Endothelial cell of umbilical vein (primary cell): ENCODE measurements around the gene KRT77. TPM values are rescaled to one million over a fixed set of nuclear protein-coding genes. Genes with fewer than 3 reads are reported as not detected.

Source experiments
- BruUV-seq: library from RNA; stranded (reverse); fragments of 400-500 nt; replicated peaks from 2 replicates; lab custom pipeline; 2021; lab: Mats Ljungman, UMichigan
- CTCF ChIA-PET: fragments of 300-600, 350-600 bp; sonication (Branson Sonifier 250); formaldehyde crosslinking; loops from one replicate; lab custom pipeline; 2021; ENCODE audit warnings: antibody characterized with exemption, inconsistent platforms; lab: Charles Lee
- POLR2A ChIA-PET: fragments of 300-600, 350-600 bp; sonication (Branson Sonifier 250); formaldehyde crosslinking; loops from one replicate; lab custom pipeline; 2021; ENCODE audit warnings: antibody characterized with exemption, inconsistent platforms; lab: Charles Lee
- DNase-seq: peaks from one replicate; pipeline ENCODE4 v3.0.0-alpha.2; 2011; ENCODE audit warnings: low read depth, low spot score
- FAIRE-seq: peaks from 2 replicates; lab custom pipeline; 2011; peaks lifted over from hg19 to GRCh38; lab: Jason Lieb, UNC
- H2AFZ ChIP-seq: 2 replicates; pipeline ENCODE4 v1.6.0; 2012; ENCODE audit warnings: low read depth, low read length, control low read depth, inconsistent platforms
- H3K27ac ChIP-seq: 2 replicates; pipeline ENCODE4 v1.5.1; 2011; ENCODE audit warnings: low read depth, mild to moderate bottlenecking, control low read depth, low read length, moderate library complexity; ENCODE audit not compliant: insufficient read depth
- H3K27me3 ChIP-seq, 2 experiments: 2 replicates each; pipeline versions ENCODE4 v1.6.0 to v1.6.1; 2011; ENCODE audit warnings: low read length in 2 of 2, mixed read lengths in 1 of 2; ENCODE audit not compliant: control insufficient read depth in 2 of 2, insufficient read depth in 2 of 2
- H3K36me3 ChIP-seq, 2 experiments: 2 replicates in 1 of 2; 3 replicates in 1 of 2; pipeline ENCODE4 v1.5.1; 2011; ENCODE audit warnings: low read length in 2 of 2, mild to moderate bottlenecking in 1 of 2, moderate library complexity in 1 of 2; ENCODE audit not compliant: control insufficient read depth in 2 of 2, insufficient read depth in 2 of 2; ENCODE audit errors: extremely low read depth in 1 of 2
- H3K4me1 ChIP-seq: 3 replicates; pipeline ENCODE4 v1.5.1; 2011; ENCODE audit warnings: mild to moderate bottlenecking, low read length; ENCODE audit not compliant: control insufficient read depth, insufficient read depth; ENCODE audit errors: extremely low read depth
- H3K4me2 ChIP-seq: 2 replicates; pipeline ENCODE4 v1.6.1; 2011; ENCODE audit warnings: low read length, control low read depth, mixed read lengths; ENCODE audit not compliant: insufficient read depth
- H3K4me3 ChIP-seq, 3 experiments: fragments of 200-600 bp in 1 of 3; sonication (generic), shearing (Covaris generic) in 1 of 3; replicated peaks in 1 of 3; 2 replicates each; pipeline ENCODE4 v1.5.1; 2011 to 2016; ENCODE audit warnings: control low read depth in 3 of 3, low read length in 3 of 3, mild to moderate bottlenecking in 2 of 3, inconsistent platforms in 1 of 3, low read depth in 1 of 3, moderate library complexity in 1 of 3; ENCODE audit not compliant: insufficient read depth in 1 of 3
- H3K79me2 ChIP-seq: 2 replicates; pipeline ENCODE4 v1.6.0; 2012; ENCODE audit warnings: low read length, inconsistent platforms; ENCODE audit not compliant: control insufficient read depth, insufficient read depth
- H3K9ac ChIP-seq: replicated peaks from 2 replicates; pipeline ENCODE3; 2011; ENCODE audit warnings: low read length, control low read depth; ENCODE audit not compliant: insufficient read depth; ENCODE audit errors: extremely low read depth
- H3K9me1 ChIP-seq: replicated peaks from 3 replicates; pipeline ENCODE4 v1.6.0; 2011; ENCODE audit warnings: mild to moderate bottlenecking, low read length; ENCODE audit not compliant: control insufficient read depth, insufficient read depth; ENCODE audit errors: extremely low read depth
- H3K9me3 ChIP-seq: replicated peaks from 2 replicates; pipeline ENCODE4 v1.5.1; 2012; ENCODE audit warnings: low read length, inconsistent platforms; ENCODE audit not compliant: control insufficient read depth, insufficient read depth
- H4K20me1 ChIP-seq: replicated peaks from 2 replicates; pipeline ENCODE3; 2011; ENCODE audit warnings: mild to moderate bottlenecking, low read length; ENCODE audit not compliant: control insufficient read depth, insufficient read depth; ENCODE audit errors: extremely low read depth
- CTCF ChIP-seq, 2 donors: IDR thresholded peaks; 1 replicate in 1 of 2; 2 replicates in 1 of 2; pipeline ENCODE4 v1.5.1; 2011; ENCODE audit warnings: low read length in 2 of 2, mild to moderate bottlenecking in 2 of 2, moderate library complexity in 2 of 2, control low read depth in 1 of 2, inconsistent platforms in 1 of 2, low read depth in 1 of 2; ENCODE audit not compliant: insufficient read depth in 1 of 2; ENCODE audit errors: extremely low read depth in 1 of 2
- EZH2 ChIP-seq: IDR thresholded peaks from 2 replicates; pipeline ENCODE4 v1.6.1; 2012; ENCODE audit warnings: borderline replicate concordance, low read depth, mild to moderate bottlenecking, moderate library complexity, low read length, inconsistent platforms; ENCODE audit not compliant: severe bottlenecking
- FOS ChIP-seq: IDR thresholded peaks from 2 replicates; pipeline ENCODE4 v1.6.1; 2011; ENCODE audit warnings: mild to moderate bottlenecking, low read length, moderate library complexity, borderline replicate concordance; ENCODE audit not compliant: insufficient read depth
- GATA2 ChIP-seq: IDR thresholded peaks from 2 replicates; pipeline ENCODE4 v1.7.0; 2011; ENCODE audit warnings: low read depth, mild to moderate bottlenecking, moderate library complexity, mixed read lengths, low read length; ENCODE audit not compliant: insufficient read length, insufficient read depth
- JUN ChIP-seq: IDR thresholded peaks from 2 replicates; pipeline ENCODE4 v1.6.1; 2011; ENCODE audit warnings: borderline replicate concordance, low read depth; ENCODE audit not compliant: insufficient read length, insufficient read depth
- MAX ChIP-seq: IDR thresholded peaks from 2 replicates; pipeline ENCODE4 v1.6.1; 2011; ENCODE audit not compliant: insufficient read depth, insufficient read length
- MYC ChIP-seq: IDR thresholded peaks from one replicate; pipeline ENCODE4 v1.6.1; 2011; ENCODE audit warnings: mild to moderate bottlenecking, low read depth, low read length
- POLR2A ChIP-seq: IDR thresholded peaks from 2 replicates; pipeline ENCODE4 v1.6.1; 2012; ENCODE audit warnings: low read depth, mild to moderate bottlenecking, control low read depth, low read length
- POLR2AphosphoS5 ChIP-seq: IDR thresholded peaks from 2 replicates; pipeline ENCODE4 v1.6.1; 2012; ENCODE audit warnings: low read depth, mild to moderate bottlenecking, control low read depth, low read length, moderate library complexity; ENCODE audit not compliant: insufficient read depth
- dilution Hi-C: fragments of 300-500 bp; cut with MboI; formaldehyde crosslinking; loops from one replicate; pipeline ENCODE4 v1.15.0; 2019; ENCODE audit warnings: low sequenced_read_pairs; ENCODE audit not compliant: extremely low pct_ligation_motif_present
- intact Hi-C: fragments of 100-400 bp; cut with micrococcal nuclease; formaldehyde crosslinking; loops from one replicate; pipeline ENCODE4 v1.10.0; 2022
- polyA plus RNA-seq, 4 experiments: library from polyadenylated mRNA; depleted of rRNA in 3 of 4; stranded (reverse) in 3 of 4; unstranded in 1 of 4; fragments of >200 nt; gene quantifications; 2 replicates each; pipeline versions ENCODE4 v1.2.1 to v1.2.3, GENCODE V29; 2011 to 2012; ENCODE audit warnings: missing spikeins in 1 of 4
- total RNA-seq: library from RNA; stranded (reverse); gene quantifications from 2 replicates; pipeline ENCODE4 v1.2.3, GENCODE V29; 2021

The KRT77 gene
- total and polyA plus RNA-seq, 2 donors (not counting 3 experiments of a cell fraction or from before 2014, with no cell fraction given), result not detected

- no peak for FAIRE-seq
- CTCF ChIA-PET, result no interaction called here
These were observed 61.9 kb downstream of the KRT77 start for GRCh38 chr12:52641468-52641867.

More at GRCh38 chr12:52641468-52641867, 61.9 kb downstream of the KRT77 start:
- POLR2A ChIA-PET, result no interaction called here
- intact Hi-C loops (no loop called here), dilution Hi-C loops (no loop called here)
- no peak overlapping the region for H3K9ac ChIP-seq
- no TSS peak for BruUV-seq
- no peaks in the 10 kb centered on the region for H3K36me3 ChIP-seq
- TF ChIP-seq MYC, result no peak
- TF ChIP-seq POLR2A, result no peak
- no peak for TF ChIP-seq JUN
- TF ChIP-seq CTCF (IDR thresholded peaks at IDR 0.05; ENCODE audit: extremely low read depth in 1 of 2, insufficient read depth in 1 of 2, low read depth in 1 of 2, low read length in 2 of 2), result no peak
- TF ChIP-seq GATA2, result no peak
- no peak for TF ChIP-seq MAX
- no peak for TF ChIP-seq POLR2AphosphoS5
- TF ChIP-seq FOS, result no peak
- TF ChIP-seq EZH2, result no peak
- H2AFZ ChIP-seq, result no peak overlapping the region
- H3K9me3 ChIP-seq, result no peaks in the 10 kb centered on the region
- H3K27me3 ChIP-seq, result peaks cover 9 to 23% of the 10 kb centered on the region in 2 experiments
- no peaks in the 10 kb centered on the region for H3K79me2 ChIP-seq
- H3K4me3 ChIP-seq, result no peak overlapping the region
- H4K20me1 ChIP-seq, result no peaks in the 10 kb centered on the region
- H3K27ac ChIP-seq, result no peak overlapping the region
- H3K4me2 ChIP-seq, result no peak overlapping the region
- no peaks in the 10 kb centered on the region for H3K9me1 ChIP-seq
- no peaks in the 10 kb centered on the region for H3K4me1 ChIP-seq
- no peak for DNase-seq

Other genes starting within 250 kb of the KRT77 start
- not detected in 2 replicates for gene KRT6C, start 229.7 kb downstream of the KRT77 start, total RNA-seq
- gene KRT6C, start 229.7 kb downstream of the KRT77 start, polyA plus RNA-seq, result not detected in 2 replicates
- 0.21 and 0.64 TPM in 2 replicates for gene KRT6A, start 210.3 kb downstream of the KRT77 start, total RNA-seq
- 0.10 TPM in 1 of 2 replicates, not detected in the other for gene KRT6A, start 210.3 kb downstream of the KRT77 start, polyA plus RNA-seq
- gene KRT5, start 183.1 kb downstream of the KRT77 start, total RNA-seq, result 0.72 and 0.86 TPM in 2 replicates
- 0.21 and 0.32 TPM in 2 replicates for gene KRT5, start 183.1 kb downstream of the KRT77 start, polyA plus RNA-seq
- not detected in 2 replicates for gene KRT71, start 150.4 kb downstream of the KRT77 start, total RNA-seq
- gene KRT71, start 150.4 kb downstream of the KRT77 start, polyA plus RNA-seq, result not detected in 2 replicates
- gene KRT74, start 129.7 kb downstream of the KRT77 start, total RNA-seq, result not detected in 2 replicates
- not detected in 2 replicates for gene KRT74, start 129.7 kb downstream of the KRT77 start, polyA plus RNA-seq
- not detected in 2 replicates for gene KRT72, start 102.1 kb downstream of the KRT77 start, total RNA-seq
- not detected in 2 replicates for gene KRT72, start 102.1 kb downstream of the KRT77 start, polyA plus RNA-seq
- not detected in 2 replicates for gene KRT73, start 85.0 kb downstream of the KRT77 start, total RNA-seq
- gene KRT73, start 85.0 kb downstream of the KRT77 start, polyA plus RNA-seq, result not detected in 2 replicates
- gene KRT2, start 51.3 kb downstream of the KRT77 start, total RNA-seq, result not detected in 2 replicates
- gene KRT2, start 51.3 kb downstream of the KRT77 start, polyA plus RNA-seq, result not detected in 2 replicates
- not detected in 2 replicates for gene KRT1, start 23.1 kb downstream of the KRT77 start, total RNA-seq
- gene KRT1, start 23.1 kb downstream of the KRT77 start, polyA plus RNA-seq, result not detected in 2 replicates
- gene KRT76, start 73.8 kb upstream of the KRT77 start, total RNA-seq, result not detected in 2 replicates
- gene KRT76, start 73.8 kb upstream of the KRT77 start, polyA plus RNA-seq, result not detected in 2 replicates
- gene KRT3, start 92.6 kb upstream of the KRT77 start, total RNA-seq, result not detected in 2 replicates
- not detected in 2 replicates for gene KRT3, start 92.6 kb upstream of the KRT77 start, polyA plus RNA-seq
- not detected in 2 replicates for gene KRT4, start 110.6 kb upstream of the KRT77 start, total RNA-seq
- gene KRT4, start 110.6 kb upstream of the KRT77 start, polyA plus RNA-seq, result not detected in 2 replicates
- gene KRT79, start 130.8 kb upstream of the KRT77 start, total RNA-seq, result not detected in 2 replicates
- not detected in 2 replicates for gene KRT79, start 130.8 kb upstream of the KRT77 start, polyA plus RNA-seq
- not detected in 2 replicates for gene KRT78, start 145.5 kb upstream of the KRT77 start, total RNA-seq
- not detected in 2 replicates for gene KRT78, start 145.5 kb upstream of the KRT77 start, polyA plus RNA-seq
- gene KRT8, start 201.6 kb upstream of the KRT77 start, total RNA-seq, result 22.1 and 31.7 TPM in 2 replicates
- 23.5 and 25.8 TPM in 2 replicates for gene KRT8, start 201.6 kb upstream of the KRT77 start, polyA plus RNA-seq
- 233 and 235 TPM in 2 replicates for gene KRT18, start 245.6 kb upstream of the KRT77 start, total RNA-seq
- 178 and 216 TPM in 2 replicates for gene KRT18, start 245.6 kb upstream of the KRT77 start, polyA plus RNA-seq